ENCODE results near the gene PPP3CA. TPM values are rescaled to one million over a fixed set of nuclear protein-coding genes. Genes with fewer than 3 reads are reported as not detected.

Gene PPP3CA
- total and polyA plus RNA-seq, 2 experiments from 2014 or later, result 27.0 to 45.2 TPM

DNA sequence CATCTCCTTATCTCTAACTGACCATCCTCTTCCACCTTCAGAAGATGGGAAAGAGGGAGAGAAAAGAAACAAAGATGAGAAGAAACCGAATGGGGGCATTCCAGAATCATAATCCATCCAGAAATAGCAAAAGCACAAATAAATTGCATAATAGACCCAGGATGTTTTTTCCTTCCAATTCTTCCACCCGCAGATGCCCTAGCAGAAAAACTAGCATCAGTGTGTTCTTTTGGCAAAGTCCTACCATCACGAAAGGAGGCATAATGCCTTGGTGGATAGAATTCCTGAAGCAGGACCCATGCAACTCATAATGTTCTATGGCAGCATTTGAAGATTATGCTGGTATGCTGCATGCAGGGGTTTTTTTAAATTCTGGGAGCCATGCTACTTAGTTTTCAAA is 279.2 kb downstream of the PPP3CA start:
- H3K36me3 Mint-ChIP-seq (ENCODE audit: low read depth), result no peaks in the 10 kb centered on the region
- no peak for ATAC-seq
- H3K4me3 Mint-ChIP-seq, result no peak overlapping the region
- Histone ChIP-seq H3K36me3 (ENCODE audit: insufficient read depth) (no peaks in the 10 kb centered on the region), H3K79me2 (replicated peaks; ENCODE audit: insufficient read depth) (no peaks in the 10 kb centered on the region), H4K20me1 (replicated peaks; ENCODE audit: insufficient read depth) (no peaks in the 10 kb centered on the region), H3F3A (replicated peaks; ENCODE audit: low read depth) (no peaks in the 10 kb centered on the region), H3K9me2 (ENCODE audit: insufficient read depth) (no peaks in the 10 kb centered on the region), H2AFZ (no peak overlapping the region), H3K27ac (ENCODE audit: low read depth) (no peak overlapping the region), H3K4me2 (no peak overlapping the region), H3K27me3 (ENCODE audit: insufficient read depth) (no peaks in the 10 kb centered on the region), H3K4me1 (ENCODE audit: insufficient read depth) (no peaks in the 10 kb centered on the region), H3K4me3 (no peak overlapping the region)
- peaks cover 13% of the 10 kb centered on the region; the same call in 2 of the 3 replicates for H3K4me1 Mint-ChIP-seq
- no peaks in the 10 kb centered on the region for H3K9me3 Mint-ChIP-seq
- TF ChIP-seq ZNF462 (CRISPR knock-in tag; IDR thresholded peaks at IDR 0.05), result no peak
- TF ChIP-seq NANOG (IDR thresholded peaks at IDR 0.05; ENCODE audit: borderline replicate concordance), result no peak
- no peak for TF ChIP-seq JUNB (IDR thresholded peaks at IDR 0.05; ENCODE audit: unreplicated experiment)
- no peak for TF ChIP-seq EZH2 (IDR thresholded peaks at IDR 0.05; ENCODE audit: low read depth, unreplicated experiment)
- TF ChIP-seq, protein P1, sequence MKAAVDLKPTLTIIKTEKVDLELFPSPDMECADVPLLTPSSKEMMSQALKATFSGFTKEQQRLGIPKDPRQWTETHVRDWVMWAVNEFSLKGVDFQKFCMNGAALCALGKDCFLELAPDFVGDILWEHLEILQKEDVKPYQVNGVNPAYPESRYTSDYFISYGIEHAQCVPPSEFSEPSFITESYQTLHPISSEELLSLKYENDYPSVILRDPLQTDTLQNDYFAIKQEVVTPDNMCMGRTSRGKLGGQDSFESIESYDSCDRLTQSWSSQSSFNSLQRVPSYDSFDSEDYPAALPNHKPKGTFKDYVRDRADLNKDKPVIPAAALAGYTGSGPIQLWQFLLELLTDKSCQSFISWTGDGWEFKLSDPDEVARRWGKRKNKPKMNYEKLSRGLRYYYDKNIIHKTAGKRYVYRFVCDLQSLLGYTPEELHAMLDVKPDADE (IDR thresholded peaks at IDR 0.05), result no peak
- TF ChIP-seq REST (IDR thresholded peaks at IDR 0.05; ENCODE audit: unreplicated experiment), result no peak
- no peak for TF ChIP-seq ZNF114 (CRISPR knock-in tag; IDR thresholded peaks at IDR 0.05)
- no peak for TF ChIP-seq CTCF (conservative IDR thresholded peaks at IDR 0.05; ENCODE audit: low read depth in 2 of 2)
- no peak for TF ChIP-seq ZNF331 (CRISPR knock-in tag; IDR thresholded peaks at IDR 0.05; ENCODE audit: low read depth)
- TF ChIP-seq POLR2AphosphoS5 (IDR thresholded peaks at IDR 0.05; ENCODE audit: low read depth), result no peak
- TF ChIP-seq EZH2phosphoT487 (IDR thresholded peaks at IDR 0.05; ENCODE audit: unreplicated experiment), result no peak
- no peak for TF ChIP-seq STAT1 (IDR thresholded peaks at IDR 0.05; ENCODE audit: unreplicated experiment)
- TF ChIP-seq CREB1 (CRISPR knock-in tag; IDR thresholded peaks at IDR 0.05; ENCODE audit: low read depth), result no peak
- H3K27me3 Mint-ChIP-seq (ENCODE audit: insufficient read depth, low read depth, poor library complexity), result no peaks in the 10 kb centered on the region
- H3K27ac Mint-ChIP-seq, result no peak overlapping the region
- no peak for DNase-seq (ENCODE audit: low spot score)
